Stimulated activated naive B cell treated with anti-CD40 and anti-IgM and Interleukin-4, amounts not matched to agents 10 μg/mL and 1 μg/mL and 100 μg/mL, for 72 hours (primary cell): ENCODE data around the gene CAMTA1.

Experiments used
- ATAC-seq, 2 donors: fragments of 150-1000 bp; cut with Tn5 transposase; replicated peaks; 2 replicates each; pipeline ENCODE4 v1.10.0; 2021; ENCODE audit warnings: moderate library complexity in 1 of 2
- DNase-seq: peaks from one replicate; pipeline ENCODE4 v3.0.0; 2021
- H3K27ac Mint-ChIP-seq: one replicate; pipeline ENCODE4 v1.8.0; 2022; ENCODE audit warnings: mild to moderate bottlenecking, mixed read lengths
- H3K27me3 Mint-ChIP-seq, 2 donors: one replicate each; pipeline ENCODE4 v1.8.0; 2022; ENCODE audit warnings: mixed read lengths in 2 of 2
- H3K36me3 Mint-ChIP-seq, 2 donors: one replicate each; pipeline ENCODE4 v1.8.0; 2022; ENCODE audit warnings: mixed read lengths in 2 of 2, mild to moderate bottlenecking in 1 of 2
- H3K4me1 Mint-ChIP-seq, 2 donors: one replicate each; pipeline ENCODE4 v1.8.0; 2022; ENCODE audit warnings: mixed read lengths in 2 of 2, mild to moderate bottlenecking in 1 of 2
- H3K4me3 Mint-ChIP-seq, 2 donors: one replicate each; pipeline ENCODE4 v1.8.0; 2022; ENCODE audit warnings: mild to moderate bottlenecking in 2 of 2, mixed read lengths in 2 of 2, moderate library complexity in 1 of 2
- H3K9me3 Mint-ChIP-seq, 2 donors: one replicate each; pipeline ENCODE4 v1.8.0; 2022; ENCODE audit warnings: mixed read lengths in 2 of 2, mild to moderate bottlenecking in 1 of 2

The CAMTA1 gene

DNA sequence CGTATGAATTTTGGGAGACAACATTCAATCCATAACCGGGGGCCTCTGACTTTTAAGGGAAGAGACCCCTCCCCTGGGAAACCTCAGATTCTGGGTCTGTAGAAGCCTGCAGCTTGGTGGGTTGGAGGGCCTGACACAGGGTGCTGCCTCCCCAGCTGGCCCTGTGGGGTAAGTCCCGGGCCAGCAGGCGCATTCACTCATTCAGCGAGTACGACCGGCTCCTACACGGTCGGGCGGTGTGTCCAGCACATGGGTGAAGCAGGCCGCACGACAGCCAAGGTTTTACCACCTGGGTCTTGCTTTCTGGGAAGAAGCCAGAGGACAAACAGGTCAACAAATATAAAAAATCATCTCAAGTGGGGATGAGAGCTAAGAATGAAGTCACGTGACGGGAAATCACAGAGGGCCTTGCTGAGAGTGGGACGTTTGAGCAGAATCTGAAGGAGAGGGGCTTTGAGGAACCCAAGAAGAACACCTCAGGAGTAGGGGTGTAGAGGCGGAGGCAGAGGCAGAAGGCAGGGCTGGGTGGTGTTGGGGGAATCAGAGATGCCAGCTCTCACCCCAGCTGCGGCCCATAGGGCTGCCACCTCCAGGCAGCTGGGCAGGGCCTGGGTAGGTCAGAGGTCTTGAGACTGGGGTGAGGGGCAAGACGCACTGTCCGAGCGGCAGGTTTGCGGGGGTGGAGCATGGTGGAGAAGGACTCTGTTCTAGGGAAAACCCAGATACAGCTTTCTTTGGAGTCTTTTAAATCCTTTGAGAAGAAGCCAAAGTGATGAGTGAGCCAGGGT lies 652.5 kb downstream of the CAMTA1 start:
- no peak for DNase-seq
- H3K27me3 Mint-ChIP-seq, result peaks cover 4 to 5% of the 10 kb centered on the region in 2 donors
- no peaks in the 10 kb centered on the region for H3K36me3 Mint-ChIP-seq
- ATAC-seq, result no peak
- H3K4me1 Mint-ChIP-seq, result no peaks in the 10 kb centered on the region
- H3K4me3 Mint-ChIP-seq, result no peak overlapping the region
- H3K9me3 Mint-ChIP-seq, result no peaks in the 10 kb centered on the region
- H3K27ac Mint-ChIP-seq, result no peak overlapping the region

DNA sequence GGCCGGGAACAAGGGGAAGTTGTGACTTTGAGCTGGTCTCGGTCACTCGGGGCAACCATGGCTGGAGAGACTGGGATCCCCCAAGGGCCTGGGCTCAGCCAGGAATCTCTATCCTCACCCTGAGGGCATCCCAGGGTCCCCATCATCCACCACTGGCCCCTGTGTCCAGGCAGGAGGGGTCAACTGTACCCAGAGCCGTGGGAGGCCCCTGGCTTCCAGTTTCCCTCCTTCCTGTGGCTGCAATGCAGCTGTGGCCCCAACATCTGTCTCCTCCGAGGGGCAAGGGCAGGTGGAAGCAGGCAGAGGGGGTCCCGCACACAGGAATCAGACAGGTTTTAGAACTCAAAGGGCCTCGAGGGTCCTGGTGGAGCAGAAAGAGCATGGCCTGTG lies 653.1 kb downstream of the CAMTA1 start:
- DNase-seq (no peak), ATAC-seq (no peak)
- H3K4me1 Mint-ChIP-seq, result no peaks in the 10 kb centered on the region
- H3K9me3 Mint-ChIP-seq, result no peaks in the 10 kb centered on the region
- no peak overlapping the region for H3K27ac Mint-ChIP-seq
- peaks cover 4 to 5% of the 10 kb centered on the region in 2 donors for H3K27me3 Mint-ChIP-seq
- no peaks in the 10 kb centered on the region for H3K36me3 Mint-ChIP-seq
- no peak overlapping the region for H3K4me3 Mint-ChIP-seq

DNA sequence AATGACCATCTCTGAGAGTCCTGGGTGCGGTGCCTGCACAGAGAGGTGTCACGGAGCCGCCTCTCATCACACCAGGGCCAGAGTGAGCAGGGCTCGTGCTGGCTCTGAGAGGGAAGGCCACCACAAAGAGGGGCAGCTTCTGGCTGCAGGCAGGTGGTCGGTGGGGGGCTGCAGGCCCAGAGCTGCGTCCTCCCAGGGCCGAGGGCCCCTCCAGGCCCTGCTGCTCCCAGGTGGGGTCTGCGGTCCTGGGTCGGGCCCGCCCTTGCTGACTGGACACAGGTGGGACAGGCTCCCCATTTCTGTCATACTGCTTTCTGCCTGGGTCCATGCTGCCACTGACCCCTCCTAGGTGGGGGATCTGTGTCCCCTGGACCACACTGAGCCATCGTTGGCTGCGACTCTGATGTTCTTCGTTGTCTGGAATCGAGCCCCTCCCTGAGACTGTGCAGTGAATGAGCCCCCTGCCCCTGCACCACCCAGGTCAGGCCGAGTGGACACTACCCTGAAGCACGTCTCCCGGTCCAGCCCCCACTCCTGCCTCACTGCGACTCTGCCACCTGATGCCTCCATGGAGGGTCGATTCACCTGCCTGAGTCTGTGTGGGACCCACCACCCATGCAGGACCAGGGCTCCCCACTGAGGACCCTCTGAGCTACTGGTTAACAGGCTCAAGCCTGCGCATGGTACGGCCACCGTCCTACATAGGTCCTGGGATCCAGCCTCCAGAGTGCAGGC lies 653.8 kb downstream of the CAMTA1 start:
- H3K36me3 Mint-ChIP-seq, result no peaks in the 10 kb centered on the region
- DNase-seq (no peak), ATAC-seq (no peak)
- H3K9me3 Mint-ChIP-seq, result no peaks in the 10 kb centered on the region
- H3K27me3 Mint-ChIP-seq, result peaks cover 3 to 5% of the 10 kb centered on the region in 2 donors
- no peak overlapping the region for H3K27ac Mint-ChIP-seq
- no peaks in the 10 kb centered on the region for H3K4me1 Mint-ChIP-seq
- no peak overlapping the region for H3K4me3 Mint-ChIP-seq

DNA sequence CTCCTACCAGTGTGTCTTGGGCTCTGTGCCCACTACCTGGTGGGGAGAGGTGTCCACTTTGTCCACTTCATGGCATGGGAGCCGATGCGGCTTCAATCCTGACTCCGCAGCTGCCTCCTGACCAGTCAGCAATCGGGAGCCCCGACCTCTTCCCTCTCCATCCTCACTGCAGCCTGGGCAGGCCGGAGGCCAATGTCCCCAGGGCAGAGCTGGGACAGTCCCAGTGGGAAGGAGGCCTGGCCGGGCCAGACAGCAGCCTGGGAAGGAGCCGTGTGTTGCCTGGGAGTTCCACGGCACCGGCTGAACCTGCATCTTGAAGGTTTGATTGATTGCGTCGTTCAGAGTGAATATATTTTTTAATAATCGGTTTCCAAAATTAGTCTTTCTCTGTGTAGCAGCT lies 654.9 kb downstream of the CAMTA1 start:
- DNase-seq, result no peak
- Mint-ChIP-seq H3K27ac (no peak overlapping the region), H3K36me3 (no peaks in the 10 kb centered on the region), H3K27me3 (peaks cover 0 to 14% of the 10 kb centered on the region in 2 donors), H3K9me3 (no peaks in the 10 kb centered on the region), H3K4me1 (no peaks in the 10 kb centered on the region), H3K4me3 (no peak overlapping the region)
- ATAC-seq, result no peak

DNA sequence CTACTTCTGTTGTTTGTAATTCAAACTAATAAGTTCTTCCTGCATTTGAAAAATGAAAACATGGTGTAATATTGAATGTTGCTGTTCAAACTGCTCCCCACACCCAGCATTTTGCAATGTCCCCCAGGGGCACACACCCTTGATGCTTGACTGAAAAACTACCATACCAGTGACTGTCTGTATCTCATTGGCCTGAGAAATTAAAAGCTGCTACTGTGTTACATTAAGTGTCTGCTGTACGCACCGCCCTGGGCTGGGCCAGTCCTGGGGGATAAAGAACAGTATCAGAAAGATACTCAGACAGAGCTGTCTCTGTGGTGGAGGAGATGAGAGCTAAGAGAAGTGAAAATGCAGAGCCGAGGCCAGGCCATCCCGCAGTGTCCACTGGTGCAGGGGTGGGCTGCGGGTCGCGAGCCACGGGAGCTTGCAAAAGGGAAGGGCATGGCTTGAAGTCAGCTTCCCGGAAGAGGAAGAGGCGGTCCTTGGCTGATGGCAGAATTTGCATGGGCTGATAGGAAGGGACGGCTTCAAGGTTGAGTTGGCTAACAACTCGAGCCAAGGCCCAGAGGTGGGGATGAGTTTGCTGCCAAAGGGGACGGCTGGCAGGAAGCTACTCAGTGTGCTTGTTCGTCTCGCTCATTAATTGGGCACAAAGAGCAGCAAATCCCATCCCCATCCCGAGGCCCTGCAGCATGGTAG lies 656.0 kb downstream of the CAMTA1 start:
- no peak overlapping the region for H3K4me3 Mint-ChIP-seq
- ATAC-seq (no peak), DNase-seq (no peak)
- no peaks in the 10 kb centered on the region for H3K4me1 Mint-ChIP-seq
- H3K27ac Mint-ChIP-seq, result no peak overlapping the region
- H3K36me3 Mint-ChIP-seq, result no peaks in the 10 kb centered on the region
- H3K9me3 Mint-ChIP-seq, result no peaks in the 10 kb centered on the region
- H3K27me3 Mint-ChIP-seq, result peaks cover 0 to 16% of the 10 kb centered on the region in 2 donors

DNA sequence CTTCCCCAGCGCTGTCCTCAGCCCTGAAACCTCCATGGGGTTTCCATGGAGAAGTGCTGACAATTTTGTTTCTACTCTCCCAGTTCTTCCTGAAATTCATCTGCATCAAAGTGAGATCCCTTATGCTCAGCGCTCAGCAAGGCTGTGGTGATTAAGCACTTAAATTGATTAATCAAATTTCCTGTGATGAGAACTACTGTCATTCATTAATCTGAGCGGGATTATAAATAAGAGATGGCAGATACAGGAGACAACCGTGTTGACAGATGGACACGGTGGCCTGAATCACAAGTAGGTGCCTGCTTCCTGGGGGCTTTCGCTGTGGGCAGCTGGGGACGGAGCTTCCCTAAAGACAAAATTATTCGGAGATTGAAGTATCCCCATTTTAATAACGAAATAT lies 656.8 kb downstream of the CAMTA1 start:
- Mint-ChIP-seq H3K36me3 (no peaks in the 10 kb centered on the region), H3K27ac (no peak overlapping the region), H3K27me3 (peaks cover 0 to 11% of the 10 kb centered on the region in 2 donors), H3K9me3 (no peaks in the 10 kb centered on the region), H3K4me3 (no peak overlapping the region), H3K4me1 (no peaks in the 10 kb centered on the region)
- DNase-seq, result no peak
- no peak for ATAC-seq

DNA sequence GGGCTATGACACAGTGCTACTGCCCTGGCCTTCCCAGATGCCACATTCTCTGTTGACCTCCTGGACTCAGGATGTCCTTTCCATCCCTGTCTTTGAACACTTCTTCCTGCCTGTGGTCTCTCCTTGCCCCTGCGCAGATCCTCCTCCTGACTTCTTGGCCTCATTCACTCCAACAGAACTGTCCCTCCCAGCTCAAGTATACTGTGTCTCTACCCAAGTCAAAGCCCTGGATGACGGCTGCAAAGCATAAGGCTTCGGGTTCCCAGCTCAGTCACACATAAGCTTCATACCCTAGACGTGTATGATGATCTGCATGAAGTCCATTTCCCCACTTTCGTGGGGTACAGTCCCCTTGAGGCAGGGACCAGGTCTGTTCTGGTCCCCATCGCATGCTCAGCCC lies 657.7 kb downstream of the CAMTA1 start:
- no peaks in the 10 kb centered on the region for H3K9me3 Mint-ChIP-seq
- H3K4me1 Mint-ChIP-seq, result no peaks in the 10 kb centered on the region
- DNase-seq (no peak), ATAC-seq (no peak)
- no peak overlapping the region for H3K4me3 Mint-ChIP-seq
- H3K27ac Mint-ChIP-seq, result no peak overlapping the region
- no peaks in the 10 kb centered on the region for H3K36me3 Mint-ChIP-seq
- H3K27me3 Mint-ChIP-seq, result peaks cover 0 to 11% of the 10 kb centered on the region in 2 donors

DNA sequence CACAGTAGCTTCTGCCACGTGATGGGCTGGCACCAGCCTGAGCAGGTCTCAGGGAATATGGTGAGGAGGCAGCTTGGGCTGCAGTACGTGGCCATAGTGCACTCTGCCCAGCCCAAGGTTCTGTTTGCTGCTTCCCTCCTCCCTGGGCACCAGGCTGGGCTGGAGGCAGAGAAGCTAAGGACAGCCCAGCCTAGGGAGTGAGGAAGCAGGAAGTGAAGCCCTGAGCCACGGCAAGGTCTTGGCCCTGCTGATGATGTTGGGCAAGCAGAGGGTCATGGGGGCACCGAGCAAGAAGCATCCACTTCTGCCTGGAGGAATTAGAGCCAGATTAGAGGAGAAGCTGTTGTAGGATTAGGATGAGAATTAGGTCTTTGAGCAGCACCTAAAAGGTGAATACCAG lies 659.1 kb downstream of the CAMTA1 start:
- DNase-seq (no peak), ATAC-seq (no peak)
- no peaks in the 10 kb centered on the region for H3K4me1 Mint-ChIP-seq
- H3K27ac Mint-ChIP-seq, result no peak overlapping the region
- H3K36me3 Mint-ChIP-seq, result no peaks in the 10 kb centered on the region
- H3K9me3 Mint-ChIP-seq, result no peaks in the 10 kb centered on the region
- peaks cover 0 to 11% of the 10 kb centered on the region in 2 donors for H3K27me3 Mint-ChIP-seq
- no peak overlapping the region for H3K4me3 Mint-ChIP-seq

DNA sequence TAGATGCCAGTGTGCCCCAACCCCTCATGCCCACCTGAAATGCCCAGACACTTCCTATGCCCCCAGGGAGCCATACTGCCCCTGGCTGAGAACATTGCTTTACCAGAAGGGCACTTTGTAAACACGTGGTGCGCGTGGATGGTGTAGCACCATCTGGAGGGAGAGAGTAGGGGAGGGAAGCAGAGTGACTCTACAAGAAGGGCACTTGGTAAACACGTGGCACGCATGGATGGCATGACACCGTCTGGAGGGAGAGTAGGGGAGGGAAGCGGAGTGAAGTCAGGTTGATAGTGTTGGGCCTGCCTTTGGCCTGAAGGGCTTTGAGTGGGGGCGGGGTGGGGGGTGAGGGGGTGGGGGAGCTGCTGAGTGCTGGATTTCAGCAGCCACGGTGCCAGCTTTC lies 661.8 kb downstream of the CAMTA1 start:
- H3K27me3 Mint-ChIP-seq, result peaks cover 0 to 11% of the 10 kb centered on the region in 2 donors
- no peaks in the 10 kb centered on the region for H3K9me3 Mint-ChIP-seq
- no peaks in the 10 kb centered on the region for H3K36me3 Mint-ChIP-seq
- DNase-seq (no peak), ATAC-seq (no peak)
- no peaks in the 10 kb centered on the region for H3K4me1 Mint-ChIP-seq
- no peak overlapping the region for H3K4me3 Mint-ChIP-seq
- H3K27ac Mint-ChIP-seq, result peak overlapping the region; percentile 34

DNA sequence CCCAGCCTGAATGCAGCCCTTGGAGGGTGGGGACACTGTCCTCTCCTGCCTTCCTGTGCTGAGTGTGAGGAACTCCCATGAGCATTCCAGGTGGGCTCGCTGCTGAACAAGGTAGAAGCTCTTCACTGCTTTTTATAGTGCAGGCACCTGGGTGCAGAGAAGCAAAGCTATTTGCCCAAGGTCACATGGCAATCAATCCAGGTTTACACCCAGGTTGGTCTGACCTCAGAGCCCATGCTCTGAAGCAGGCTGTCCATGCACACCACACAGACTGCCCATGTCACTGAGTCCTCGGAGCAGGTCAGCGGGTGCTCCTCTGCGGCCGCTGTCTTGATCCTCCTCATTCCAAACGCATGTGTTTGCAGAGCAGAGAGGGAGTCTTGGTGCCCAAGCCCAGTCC lies 662.5 kb downstream of the CAMTA1 start:
- DNase-seq (no peak), ATAC-seq (no peak)
- Mint-ChIP-seq H3K4me3 (no peak overlapping the region), H3K9me3 (no peaks in the 10 kb centered on the region), H3K4me1 (no peaks in the 10 kb centered on the region), H3K27me3 (peaks cover 0 to 11% of the 10 kb centered on the region in 2 donors), H3K27ac (no peak overlapping the region), H3K36me3 (no peaks in the 10 kb centered on the region)

DNA sequence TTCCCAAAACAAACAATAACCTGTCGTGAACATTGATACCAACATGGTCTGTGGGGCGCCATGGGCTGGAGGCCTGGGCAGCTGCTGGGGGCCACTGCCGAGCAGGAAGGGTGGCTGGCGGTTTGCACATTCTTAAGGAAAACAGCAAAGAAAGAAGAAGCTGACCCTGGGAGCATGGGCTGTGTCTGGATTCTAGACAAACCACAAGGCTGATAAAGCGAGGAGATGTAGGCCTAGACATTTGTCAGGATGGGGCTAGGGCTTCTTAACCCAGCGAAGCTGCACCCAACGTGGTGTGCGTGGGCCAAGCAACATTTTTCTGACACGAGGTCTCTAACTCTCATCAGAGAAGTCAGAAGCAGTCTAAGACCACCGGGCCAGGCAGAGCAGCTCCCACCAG lies 663.7 kb downstream of the CAMTA1 start:
- DNase-seq (no peak), ATAC-seq (no peak)
- no peaks in the 10 kb centered on the region for H3K36me3 Mint-ChIP-seq
- no peak overlapping the region for H3K27ac Mint-ChIP-seq
- H3K9me3 Mint-ChIP-seq, result no peaks in the 10 kb centered on the region
- no peak overlapping the region for H3K4me3 Mint-ChIP-seq
- no peaks in the 10 kb centered on the region for H3K4me1 Mint-ChIP-seq
- peaks cover 0 to 11% of the 10 kb centered on the region in 2 donors for H3K27me3 Mint-ChIP-seq

DNA sequence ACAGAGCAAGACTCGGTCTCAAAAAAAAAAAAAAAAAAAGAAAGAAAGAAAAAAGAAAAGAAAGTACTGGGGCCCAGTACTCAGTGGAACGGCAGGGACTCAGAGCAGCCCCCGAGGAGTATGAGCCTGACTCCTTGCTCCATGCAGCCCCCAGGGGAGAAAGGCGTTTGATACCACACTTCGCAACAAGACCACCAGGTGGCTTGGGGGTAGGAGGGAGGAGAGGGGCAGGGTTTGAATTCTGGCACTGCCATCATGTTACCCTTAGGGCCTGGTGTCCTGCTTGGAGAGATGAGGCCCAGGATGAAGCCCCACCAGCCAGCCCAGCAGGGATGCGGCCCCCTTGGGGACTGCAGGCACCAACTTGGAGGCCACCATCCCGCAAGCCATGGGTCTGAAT lies 664.5 kb downstream of the CAMTA1 start:
- peaks cover 0 to 6% of the 10 kb centered on the region in 2 donors for H3K27me3 Mint-ChIP-seq
- H3K4me3 Mint-ChIP-seq, result no peak overlapping the region
- no peaks in the 10 kb centered on the region for H3K4me1 Mint-ChIP-seq
- no peaks in the 10 kb centered on the region for H3K9me3 Mint-ChIP-seq
- DNase-seq, result no peak
- H3K27ac Mint-ChIP-seq, result no peak overlapping the region
- ATAC-seq, result no peak
- no peaks in the 10 kb centered on the region for H3K36me3 Mint-ChIP-seq

DNA sequence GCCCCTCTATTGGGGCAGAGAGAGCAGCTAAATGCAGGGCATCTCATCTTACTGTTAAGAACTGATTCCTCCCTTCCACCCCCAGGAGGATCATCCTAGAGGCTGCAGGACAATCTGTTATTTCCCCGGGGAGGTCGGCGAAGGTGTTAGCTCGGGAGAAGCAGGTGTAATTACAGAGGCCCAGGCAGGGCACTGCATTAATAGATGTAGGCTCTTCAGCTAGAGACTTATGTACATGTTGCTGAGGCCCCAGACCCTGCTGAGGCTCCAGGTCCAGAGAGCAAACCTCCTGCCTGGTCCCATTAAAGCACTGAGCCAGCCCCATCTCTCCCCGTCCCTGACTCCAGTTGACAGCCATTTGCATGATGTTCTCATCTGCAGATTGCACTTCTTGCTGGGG lies 665.6 kb downstream of the CAMTA1 start:
- H3K36me3 Mint-ChIP-seq, result no peaks in the 10 kb centered on the region
- H3K9me3 Mint-ChIP-seq, result no peaks in the 10 kb centered on the region
- no peak overlapping the region for H3K4me3 Mint-ChIP-seq
- H3K27me3 Mint-ChIP-seq, result no peaks in the 10 kb centered on the region
- H3K4me1 Mint-ChIP-seq, result no peaks in the 10 kb centered on the region
- ATAC-seq (no peak), DNase-seq (no peak)
- H3K27ac Mint-ChIP-seq, result no peak overlapping the region

DNA sequence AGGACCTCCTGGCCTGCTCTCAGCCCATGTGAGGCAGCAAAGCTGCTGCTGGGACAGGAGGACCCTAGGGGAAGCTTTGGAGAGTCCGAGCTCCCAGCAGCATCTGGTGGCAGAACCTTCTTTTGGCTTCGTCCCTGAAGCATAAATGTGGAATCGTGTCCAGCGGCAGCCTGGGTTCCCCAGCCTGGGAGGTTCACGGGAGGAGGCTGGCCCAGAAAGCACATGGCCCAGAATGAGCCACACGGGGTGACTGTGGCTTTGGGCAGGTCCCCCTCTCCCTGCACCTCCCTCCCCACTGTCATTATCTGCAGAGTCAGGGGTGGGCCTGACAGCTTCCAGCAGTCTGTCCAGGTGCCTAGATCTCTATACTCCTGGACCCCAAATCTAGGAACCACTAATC lies 667.8 kb downstream of the CAMTA1 start:
- ATAC-seq (no peak), DNase-seq (no peak)
- Mint-ChIP-seq H3K4me3 (no peak overlapping the region), H3K4me1 (peaks cover 0 to 1% of the 10 kb centered on the region in 2 donors), H3K27me3 (peaks cover 1 to 5% of the 10 kb centered on the region in 2 donors), H3K27ac (no peak overlapping the region), H3K36me3 (no peaks in the 10 kb centered on the region), H3K9me3 (no peaks in the 10 kb centered on the region)
